Retinal pigment epithelial cell (primary cell): ENCODE data around the gene TMEM40.
"Not testable (repeated sequence)": the region's sequence is repeated elsewhere in the genome, so short reads cannot be mapped to it uniquely, and the experiment has no call there.

Experiments used
- DNase-seq: peaks from one replicate; pipeline ENCODE4 v3.0.0-alpha.2; 2010; ENCODE audit warnings: low read depth
- H3K4me3 ChIP-seq: 2 replicates; pipeline ENCODE4 v1.5.1; 2011; ENCODE audit warnings: mild to moderate bottlenecking, low read length, control low read depth, moderate library complexity
- CTCF ChIP-seq: conservative IDR thresholded peaks from 2 replicates; pipeline ENCODE4 v1.5.1; 2011; ENCODE audit warnings: low read depth, low read length, control low read depth, inconsistent platforms

The TMEM40 gene

GRCh38 chr3:12706504-12707253, 52.4 kb downstream of the TMEM40 start:
- H3K4me3 ChIP-seq, result no peak overlapping the region
- no peak for DNase-seq
- peak; percentile 95 for TF ChIP-seq CTCF

GRCh38 chr3:12705981-12706380, 53.1 kb downstream of the TMEM40 start:
- DNase-seq, result no peak
- H3K4me3 ChIP-seq, result no peak overlapping the region
- no peak for TF ChIP-seq CTCF

- no peak for TF ChIP-seq CTCF
These were observed 53.6 kb downstream of the TMEM40 start for GRCh38 chr3:12705374-12705926.

GRCh38 chr3:12702501-12702900, 56.6 kb downstream of the TMEM40 start:
- DNase-seq, result no peak
- TF ChIP-seq CTCF, result no peak
- no peak overlapping the region for H3K4me3 ChIP-seq

More at GRCh38 chr3:12705374-12705926, 53.6 kb downstream of the TMEM40 start:
- H3K4me3 ChIP-seq, result no peak overlapping the region
- DNase-seq, result no peak

- not testable (repeated sequence) for H3K4me3 ChIP-seq, DNase-seq
These were observed 57.5 kb downstream of the TMEM40 start for GRCh38 chr3:12701601-12702000.

- no peak overlapping the region for H3K4me3 ChIP-seq
- DNase-seq, result no peak
- TF ChIP-seq CTCF, result no peak
These were observed 58.3 kb downstream of the TMEM40 start for GRCh38 chr3:12700800-12701199.

- TF ChIP-seq CTCF, result no peak
- no peak for DNase-seq
These were observed 63.1 kb downstream of the TMEM40 start for GRCh38 chr3:12695916-12696315.

More at GRCh38 chr3:12695916-12696315, 63.1 kb downstream of the TMEM40 start:
- H3K4me3 ChIP-seq, result no peak overlapping the region
